GM12873 (cell line): ENCODE data around the gene SMYD3.

Experiments
- CTCF ChIP-seq: IDR thresholded peaks from 2 replicates; pipeline ENCODE4 v1.5.1; 2012; ENCODE audit warnings: low read depth, mild to moderate bottlenecking, moderate library complexity, low read length, control low read depth; ENCODE audit not compliant: insufficient read depth; ENCODE audit errors: missing control alignments

The SMYD3 gene

GRCh38 chr1:245771511-245772281, 735.4 kb downstream of the SMYD3 start:
- TF ChIP-seq CTCF = no peak

- no peak for TF ChIP-seq CTCF
Observed at GRCh38 chr1:245770156-245770555, 736.9 kb downstream of the SMYD3 start.

- no peak for TF ChIP-seq CTCF
Observed at GRCh38 chr1:245768596-245768995, 738.5 kb downstream of the SMYD3 start.

- no peak for TF ChIP-seq CTCF
Observed at GRCh38 chr1:245765230-245766000, 741.7 kb downstream of the SMYD3 start.

- no peak for TF ChIP-seq CTCF
Observed at GRCh38 chr1:245763873-245764331, 743.2 kb downstream of the SMYD3 start.

GRCh38 chr1:245762396-245762910, 744.6 kb downstream of the SMYD3 start:
- no peak for TF ChIP-seq CTCF

GRCh38 chr1:245760301-245760700, 746.8 kb downstream of the SMYD3 start:
- no peak for TF ChIP-seq CTCF
